Fibroblast of pulmonary artery (primary cell): ENCODE data around the gene PIANP.

Experiments
- DNase-seq: peaks from one replicate; pipeline ENCODE4 v3.0.0-alpha.2; 2010; ENCODE audit warnings: low read depth
- H3K4me3 ChIP-seq: replicated peaks from 2 replicates; pipeline ENCODE4 v1.5.1; 2011; ENCODE audit warnings: low read depth, mild to moderate bottlenecking, control low read depth, low read length, moderate library complexity
- TF ChIP-seq, protein P1 (sequence below): IDR thresholded peaks from 2 replicates; pipeline ENCODE4 v1.5.1; 2011; ENCODE audit warnings: mild to moderate bottlenecking, control low read depth, low read length, inconsistent platforms; ENCODE audit errors: missing control alignments

Gene PIANP

DNA sequence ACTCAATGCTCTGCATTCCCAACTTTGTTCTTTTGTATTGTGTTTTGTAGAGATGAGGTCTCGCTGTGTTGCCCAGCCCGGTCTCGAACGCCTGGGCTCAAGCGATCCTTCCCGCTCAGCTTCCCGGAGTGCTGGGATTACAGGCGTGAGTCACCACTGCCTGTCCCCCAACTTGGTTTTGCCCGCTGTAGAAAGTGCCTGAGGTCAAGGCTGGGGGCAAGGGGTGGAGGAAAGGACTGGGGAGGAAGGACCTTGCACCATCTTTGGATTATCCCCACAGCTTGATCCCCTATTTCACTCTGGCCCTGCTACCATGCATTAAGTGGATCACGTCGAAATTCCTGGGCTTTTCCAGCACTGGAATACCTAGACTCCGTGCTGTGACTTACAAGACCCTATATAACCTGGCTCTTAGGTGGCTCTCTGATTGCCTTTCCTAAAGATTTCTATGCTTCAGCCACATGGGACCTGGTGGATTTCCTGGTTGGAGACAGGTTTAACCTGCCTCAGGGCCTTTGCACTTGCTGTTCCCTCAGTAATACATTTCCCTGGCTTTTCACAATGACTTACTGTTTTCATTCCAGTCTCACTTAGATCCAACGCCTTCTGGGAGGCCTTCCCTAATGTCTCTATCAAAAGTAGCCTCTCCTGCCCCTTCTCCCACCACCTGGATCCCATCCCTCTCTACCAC is 608 bp upstream of the PIANP start:
- peak overlapping the region; percentile 46 for H3K4me3 ChIP-seq
- no peak for DNase-seq

GRCh38 chr12:6699989-6700645 is 498 bp downstream of the PIANP start:
- no peak for DNase-seq
- H3K4me3 ChIP-seq = peak overlapping the region; percentile 45
- TF ChIP-seq, protein P1, sequence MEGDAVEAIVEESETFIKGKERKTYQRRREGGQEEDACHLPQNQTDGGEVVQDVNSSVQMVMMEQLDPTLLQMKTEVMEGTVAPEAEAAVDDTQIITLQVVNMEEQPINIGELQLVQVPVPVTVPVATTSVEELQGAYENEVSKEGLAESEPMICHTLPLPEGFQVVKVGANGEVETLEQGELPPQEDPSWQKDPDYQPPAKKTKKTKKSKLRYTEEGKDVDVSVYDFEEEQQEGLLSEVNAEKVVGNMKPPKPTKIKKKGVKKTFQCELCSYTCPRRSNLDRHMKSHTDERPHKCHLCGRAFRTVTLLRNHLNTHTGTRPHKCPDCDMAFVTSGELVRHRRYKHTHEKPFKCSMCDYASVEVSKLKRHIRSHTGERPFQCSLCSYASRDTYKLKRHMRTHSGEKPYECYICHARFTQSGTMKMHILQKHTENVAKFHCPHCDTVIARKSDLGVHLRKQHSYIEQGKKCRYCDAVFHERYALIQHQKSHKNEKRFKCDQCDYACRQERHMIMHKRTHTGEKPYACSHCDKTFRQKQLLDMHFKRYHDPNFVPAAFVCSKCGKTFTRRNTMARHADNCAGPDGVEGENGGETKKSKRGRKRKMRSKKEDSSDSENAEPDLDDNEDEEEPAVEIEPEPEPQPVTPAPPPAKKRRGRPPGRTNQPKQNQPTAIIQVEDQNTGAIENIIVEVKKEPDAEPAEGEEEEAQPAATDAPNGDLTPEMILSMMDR = no peak

More for the DNA sequence above, 608 bp upstream of the PIANP start:
- TF ChIP-seq, protein P1 = no peak

DNA sequence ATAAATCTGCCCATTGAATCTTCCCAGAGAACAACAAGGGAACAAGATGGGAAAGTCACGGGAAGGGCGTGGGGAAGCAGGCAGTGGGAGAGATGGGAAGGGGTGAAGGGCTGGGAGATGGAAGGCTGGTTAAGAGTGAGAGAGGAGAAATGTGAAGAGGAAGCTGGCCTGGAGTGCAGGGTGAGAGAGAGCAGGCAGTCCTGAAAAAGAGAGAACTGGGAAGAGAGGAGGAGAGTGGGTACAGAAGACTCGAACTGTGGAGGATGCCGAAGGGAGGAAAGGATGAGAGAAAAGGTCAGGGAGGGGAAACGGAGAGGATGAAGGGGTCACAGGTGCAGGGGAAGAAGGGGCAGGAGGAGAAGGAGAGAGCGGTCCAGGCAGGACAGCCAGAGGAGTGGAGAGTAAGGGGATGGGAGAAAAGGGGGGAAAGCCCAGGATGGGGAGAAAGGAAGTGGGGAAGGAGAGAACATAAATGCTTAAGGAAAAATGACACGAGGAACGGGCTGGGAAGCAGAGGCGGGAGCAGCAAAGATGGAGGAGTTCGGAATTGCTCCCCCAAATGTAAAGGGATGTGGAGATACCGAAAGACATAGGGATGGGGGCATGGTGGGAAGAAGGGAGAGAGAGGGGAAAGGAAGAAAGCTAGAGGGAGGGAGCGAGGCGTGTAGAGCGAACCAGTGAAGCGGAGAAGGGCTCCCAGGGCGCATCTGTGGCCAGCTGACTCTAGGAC is 1.2 kb downstream of the PIANP start:
- TF ChIP-seq, protein P1 = no peak
- DNase-seq = no peak
- peak overlapping the region; percentile 45 for H3K4me3 ChIP-seq

GRCh38 chr12:6698352-6699046 is 2.1 kb downstream of the PIANP start:
- TF ChIP-seq, protein P1 = no peak
- H3K4me3 ChIP-seq = no peak overlapping the region
- no peak for DNase-seq

GRCh38 chr12:6697584-6698351 is 2.8 kb downstream of the PIANP start:
- TF ChIP-seq, protein P1 = peak; percentile 68
- peak; percentile 70 for DNase-seq
- no peak overlapping the region for H3K4me3 ChIP-seq
